ENCODE results near the gene STXBP1. TPM values are rescaled to one million over a fixed set of nuclear protein-coding genes. Genes with fewer than 3 reads are reported as not detected.

Gene STXBP1
- total and polyA plus RNA-seq, 9 of the 15 experiments (the other 6 are each of a cell fraction or from before 2014, with no cell fraction given), result 4.6 to 35.1 (median 9.7) TPM

- no peak for TF ChIP-seq SFPQ (IDR thresholded peaks at IDR 0.05; ENCODE audit: low read depth, low read length)
- TF ChIP-seq CEBPG (CRISPR knock-in tag; IDR thresholded peaks at IDR 0.05), result no peak
- no peak for TF ChIP-seq CEBPG (tag; conservative IDR thresholded peaks at IDR 0.05 in 1 of 2, IDR thresholded peaks at IDR 0.05 in 1 of 2)
Measured at GRCh38 chr9:127707766-127708165, 95.7 kb downstream of the STXBP1 start (continued).

- POLR2A ChIA-PET, result interaction anchor here (0.7 to 1.2 kb wide), 2 partner anchors 12 to 26 kb away, joined by 3 read pairs; partner anchors contain the start of gene TOR2A
- H3K36me3 ChIP-seq (ENCODE audit: control insufficient read depth, insufficient read depth, low read length), result no peaks in the 10 kb centered on the region
- no peak overlapping the region for H3K4me3 ChIP-seq
- no peak for ATAC-seq
- CTCF ChIA-PET (ENCODE audit: low intra/inter-chr PET ratio), result no interaction called here
- H3K4me1 ChIP-seq (replicated peaks in 1 of 2; ENCODE audit: control insufficient read depth in 2 of 2, insufficient read depth in 2 of 2, low read length in 2 of 2), result peaks cover 0 to 47% of the 10 kb centered on the region in 2 experiments; a peak in 2 of 5 replicates
- TF ChIP-seq CBX3 (IDR thresholded peaks at IDR 0.05; ENCODE audit: borderline replicate concordance in 1 of 2, low read length in 2 of 2) (peak in 1 of 2 experiments; percentile 53; a peak in 1 of 3 replicates), ZNF316 (IDR thresholded peaks at IDR 0.05) (peak; percentile 85), KDM1A (IDR thresholded peaks at IDR 0.05) (peak in 1 of 2 experiments; percentile 17; a peak in 1 of 4 replicates), SREBF1 (IDR thresholded peaks at IDR 0.05; ENCODE audit: borderline replicate concordance, low read depth, low read length) (no peak), THRB (CRISPR knock-in tag; conservative IDR thresholded peaks at IDR 0.05) (no peak), TRIM28 (IDR thresholded peaks at IDR 0.05) (peak; percentile 66), ZNF445 (CRISPR knock-in tag; IDR thresholded peaks at IDR 0.05; ENCODE audit: low read depth) (no peak), ZBTB33 (CRISPR knock-in tag; IDR thresholded peaks at IDR 0.05) (peak; percentile 58; the same call in 1 of the 2 replicates), TRIM24 (IDR thresholded peaks at IDR 0.05) (peak in 1 of 2 experiments; percentile 42; a peak in 1 of 4 replicates), ATF7 (IDR thresholded peaks at IDR 0.05) (0 out of 2 replicates have a peak, but pooled peaks have one; percentile 20), BCOR (IDR thresholded peaks at IDR 0.05) (peak; percentile 65), ADNP (tag; IDR thresholded peaks at IDR 0.05) (peak; percentile 52; the same call in 1 of the 2 replicates)
- no peak overlapping the region for H3K4me2 ChIP-seq (ENCODE audit: insufficient read depth, low read length)
- no peaks in the 10 kb centered on the region for H3K9me1 ChIP-seq (ENCODE audit: control insufficient read depth, insufficient read depth, low read length)
- no peak overlapping the region for H3K27ac ChIP-seq (ENCODE audit: extremely low read depth, low read depth, low read length)
- BruUV-seq (replicated peaks), result no TSS peak
- no peaks in the 10 kb centered on the region for H4K20me1 ChIP-seq (replicated peaks; ENCODE audit: control insufficient read depth, insufficient read depth, low read length)
- in situ Hi-C loops (cut with MboI), result no loop called here
- no peaks in the 10 kb centered on the region for H3K79me2 ChIP-seq (ENCODE audit: control insufficient read depth, insufficient read depth, low read length)
- H3K9ac ChIP-seq (ENCODE audit: insufficient read depth in 1 of 2, low read depth in 2 of 2, low read length in 2 of 2), result no peak overlapping the region
- H3K9me3 ChIP-seq (replicated peaks; ENCODE audit: control insufficient read depth, insufficient read depth, low read depth, low read length), result 0 out of 2 replicates have a peak, but pooled peaks cover 4% of the 10 kb centered on the region
- no peak for DNase-seq (ENCODE audit: extremely low read depth in 1 of 4, low spot score in 3 of 4)
- H3K27me3 ChIP-seq (ENCODE audit: control insufficient read depth in 2 of 2, insufficient read depth in 2 of 2, low read length in 2 of 2), result no peaks in the 10 kb centered on the region
- H2AFZ ChIP-seq (ENCODE audit: low read depth, low read length), result no peak overlapping the region
- no peak for FAIRE-seq
- intact Hi-C loops (cut with micrococcal nuclease), result no loop called here
- 90% methylated on average over 8 of the region's 8 CpGs for WGBS (ENCODE audit: insufficient coverage, low coverage, missing lambda C conversion rate)
Measured at GRCh38 chr9:127708952-127709587, 97.0 kb downstream of the STXBP1 start.

Data from K562 (cell line).